ENCODE results near the gene ADGRD1.

Gene ADGRD1

GRCh38 chr12:131100031-131100674 is 146.4 kb downstream of the ADGRD1 start:
- Histone ChIP-seq H3K4me1 (ENCODE audit: control insufficient read depth, low read depth, low read length) (no peaks in the 10 kb centered on the region), H3K27me3 (ENCODE audit: control insufficient read depth, insufficient read depth, low read length) (no peaks in the 10 kb centered on the region), H3K9me3 (ENCODE audit: control insufficient read depth, low read depth, low read length) (no peaks in the 10 kb centered on the region), H3K9ac (ENCODE audit: low read length) (no peak overlapping the region), H3K4me3 (ENCODE audit: low read length) (no peak overlapping the region), H3K36me3 (ENCODE audit: control insufficient read depth, low read depth, low read length) (no peaks in the 10 kb centered on the region), H3K27ac (ENCODE audit: low read length) (no peak overlapping the region)

GRCh38 chr12:131101006-131101405 is 147.3 kb downstream of the ADGRD1 start:
- H3K9me3 ChIP-seq (ENCODE audit: control insufficient read depth, low read depth, low read length): no peaks in the 10 kb centered on the region
- H3K9ac ChIP-seq (ENCODE audit: low read length): no peak overlapping the region
- no peaks in the 10 kb centered on the region for H3K4me1 ChIP-seq (ENCODE audit: control insufficient read depth, low read depth, low read length)
- H3K36me3 ChIP-seq (ENCODE audit: control insufficient read depth, low read depth, low read length): no peaks in the 10 kb centered on the region
- H3K4me3 ChIP-seq (ENCODE audit: low read length): no peak overlapping the region
- H3K27ac ChIP-seq (ENCODE audit: low read length): no peak overlapping the region
- no peaks in the 10 kb centered on the region for H3K27me3 ChIP-seq (ENCODE audit: control insufficient read depth, insufficient read depth, low read length)

DNA sequence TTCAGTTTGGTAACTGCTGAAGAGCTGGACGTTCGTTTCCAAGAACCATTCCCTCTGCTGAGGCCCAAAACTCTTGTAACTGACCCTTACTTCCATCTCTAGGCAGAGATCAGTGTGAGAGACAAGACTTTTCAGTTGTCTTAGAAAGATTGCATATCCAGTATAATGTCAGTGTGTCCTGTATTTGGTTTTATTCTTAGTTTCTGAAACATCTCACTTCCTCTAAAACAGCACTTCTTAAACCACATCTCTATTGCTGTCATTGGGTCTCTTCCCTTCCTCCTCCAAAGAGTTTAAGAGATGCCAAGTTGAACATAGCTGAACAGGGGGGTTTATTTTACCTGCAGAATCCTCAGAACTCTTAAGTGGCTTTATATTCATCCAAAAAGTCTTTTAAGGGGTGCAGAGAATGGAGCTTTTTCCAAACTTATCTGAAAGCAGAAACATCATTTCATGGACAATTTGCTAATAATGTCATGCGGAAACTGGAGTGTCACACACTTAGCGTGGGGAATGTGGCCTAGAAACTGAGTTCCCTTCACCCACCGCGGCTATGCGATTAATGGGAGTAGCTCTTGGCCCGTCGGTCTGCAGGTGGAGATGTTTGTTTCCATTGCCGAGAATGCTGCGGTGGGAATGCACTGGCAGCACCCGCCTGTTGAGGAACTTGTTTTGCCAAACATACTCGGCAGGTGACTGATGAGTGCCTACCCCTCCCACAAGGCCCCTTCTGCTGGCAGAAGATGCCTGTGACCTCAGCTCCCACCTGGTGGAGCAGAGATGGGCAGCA is 148.2 kb downstream of the ADGRD1 start:
- Histone ChIP-seq H3K36me3 (ENCODE audit: control insufficient read depth, low read depth, low read length) (no peaks in the 10 kb centered on the region), H3K4me1 (ENCODE audit: control insufficient read depth, low read depth, low read length) (no peaks in the 10 kb centered on the region), H3K4me3 (ENCODE audit: low read length) (no peak overlapping the region), H3K27ac (ENCODE audit: low read length) (no peak overlapping the region), H3K27me3 (ENCODE audit: control insufficient read depth, insufficient read depth, low read length) (no peaks in the 10 kb centered on the region), H3K9ac (ENCODE audit: low read length) (no peak overlapping the region), H3K9me3 (ENCODE audit: control insufficient read depth, low read depth, low read length) (no peaks in the 10 kb centered on the region)

- Histone ChIP-seq H3K9ac (ENCODE audit: low read length) (no peak overlapping the region), H3K36me3 (ENCODE audit: control insufficient read depth, low read depth, low read length) (no peaks in the 10 kb centered on the region), H3K27me3 (ENCODE audit: control insufficient read depth, insufficient read depth, low read length) (no peaks in the 10 kb centered on the region), H3K9me3 (ENCODE audit: control insufficient read depth, low read depth, low read length) (no peaks in the 10 kb centered on the region), H3K4me3 (ENCODE audit: low read length) (no peak overlapping the region), H3K4me1 (ENCODE audit: control insufficient read depth, low read depth, low read length) (no peaks in the 10 kb centered on the region), H3K27ac (ENCODE audit: low read length) (no peak overlapping the region)
Measured at GRCh38 chr12:131102493-131102931, 148.8 kb downstream of the ADGRD1 start.

- Histone ChIP-seq H3K36me3 (ENCODE audit: control insufficient read depth, low read depth, low read length) (no peaks in the 10 kb centered on the region), H3K9me3 (ENCODE audit: control insufficient read depth, low read depth, low read length) (no peaks in the 10 kb centered on the region), H3K4me1 (ENCODE audit: control insufficient read depth, low read depth, low read length) (no peaks in the 10 kb centered on the region), H3K27ac (ENCODE audit: low read length) (no peak overlapping the region), H3K9ac (ENCODE audit: low read length) (no peak overlapping the region), H3K4me3 (ENCODE audit: low read length) (no peak overlapping the region), H3K27me3 (ENCODE audit: control insufficient read depth, insufficient read depth, low read length) (no peaks in the 10 kb centered on the region)
Measured at GRCh38 chr12:131102991-131103668, 149.4 kb downstream of the ADGRD1 start.

- no peaks in the 10 kb centered on the region for H3K27me3 ChIP-seq (ENCODE audit: control insufficient read depth, insufficient read depth, low read length)
- H3K9ac ChIP-seq (ENCODE audit: low read length): no peak overlapping the region
- H3K4me1 ChIP-seq (ENCODE audit: control insufficient read depth, low read depth, low read length): no peaks in the 10 kb centered on the region
- H3K36me3 ChIP-seq (ENCODE audit: control insufficient read depth, low read depth, low read length): no peaks in the 10 kb centered on the region
- no peak overlapping the region for H3K4me3 ChIP-seq (ENCODE audit: low read length)
- no peak overlapping the region for H3K27ac ChIP-seq (ENCODE audit: low read length)
- no peaks in the 10 kb centered on the region for H3K9me3 ChIP-seq (ENCODE audit: control insufficient read depth, low read depth, low read length)
Measured at GRCh38 chr12:131103669-131104462, 150.2 kb downstream of the ADGRD1 start.

DNA sequence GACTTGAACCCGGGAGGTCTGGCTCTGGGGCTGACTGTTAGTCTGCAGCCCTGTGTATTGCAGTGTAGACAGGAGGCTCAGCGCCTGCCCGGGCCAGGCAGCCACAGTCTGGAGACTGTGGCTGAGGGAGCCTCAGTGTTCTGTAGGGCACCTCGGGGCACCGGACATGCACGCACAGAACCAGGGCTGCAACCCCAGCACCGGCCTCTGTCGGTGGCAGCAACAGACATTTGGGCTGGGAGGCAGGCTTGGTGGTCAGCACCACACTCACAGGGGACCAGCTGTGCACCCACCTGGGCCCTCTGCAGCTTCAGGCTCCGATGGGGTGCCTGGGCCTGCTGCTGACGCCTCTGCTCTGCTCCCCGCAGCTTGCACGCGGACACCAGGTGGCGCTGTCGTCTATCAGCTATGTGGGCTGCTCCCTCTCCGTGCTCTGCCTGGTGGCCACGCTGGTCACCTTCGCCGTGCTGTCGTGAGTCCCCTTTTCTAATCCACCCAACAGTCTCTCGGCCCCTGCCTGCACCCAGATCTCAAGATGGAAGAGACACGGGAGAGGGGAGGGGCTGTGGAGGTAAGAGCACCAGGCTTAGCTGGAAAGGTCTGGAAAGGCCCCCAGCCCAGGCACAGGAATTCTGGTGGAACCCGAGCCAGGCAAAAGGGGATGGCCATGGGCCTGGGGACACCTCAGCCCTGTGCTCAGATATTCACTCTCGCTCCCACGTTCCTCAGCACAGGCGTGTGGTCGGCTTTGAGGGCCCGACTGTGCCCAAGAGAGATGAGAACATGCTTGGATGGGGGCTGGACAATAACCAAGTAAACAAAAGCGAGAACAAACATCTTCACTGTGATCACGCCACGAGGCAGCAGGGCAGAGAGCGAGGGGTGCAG is 151.0 kb downstream of the ADGRD1 start:
- no peaks in the 10 kb centered on the region for H3K4me1 ChIP-seq (ENCODE audit: control insufficient read depth, low read depth, low read length)

DNA sequence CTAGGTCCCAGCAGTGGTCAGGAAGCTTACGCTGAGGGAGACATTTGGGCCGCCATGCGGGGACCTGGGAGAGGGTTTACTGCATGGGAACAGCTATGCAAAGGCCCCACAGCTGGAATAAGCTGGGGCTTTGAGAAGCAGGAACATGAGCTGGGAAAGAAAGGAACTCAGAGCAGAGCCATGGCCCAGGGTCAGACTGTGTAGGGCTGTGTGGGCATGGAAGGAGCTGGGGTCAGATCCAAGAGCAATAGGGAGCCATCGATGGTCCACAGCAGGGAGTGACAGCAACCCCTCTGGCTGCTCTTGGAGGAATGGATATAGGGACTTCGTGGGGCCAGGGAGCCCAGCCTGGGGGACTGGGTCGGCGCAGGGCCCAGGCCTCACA is 151.6 kb downstream of the ADGRD1 start:
- Histone ChIP-seq H3K4me1 (ENCODE audit: control insufficient read depth, low read depth, low read length) (no peaks in the 10 kb centered on the region), H3K9me3 (ENCODE audit: control insufficient read depth, low read depth, low read length) (no peaks in the 10 kb centered on the region), H3K36me3 (ENCODE audit: control insufficient read depth, low read depth, low read length) (no peaks in the 10 kb centered on the region), H3K27me3 (ENCODE audit: control insufficient read depth, insufficient read depth, low read length) (no peaks in the 10 kb centered on the region), H3K27ac (ENCODE audit: low read length) (no peak overlapping the region), H3K4me3 (ENCODE audit: low read length) (no peak overlapping the region), H3K9ac (ENCODE audit: low read length) (no peak overlapping the region)

More for the DNA sequence above, 151.0 kb downstream of the ADGRD1 start:
- H3K27ac ChIP-seq (ENCODE audit: low read length): no peak overlapping the region
- H3K36me3 ChIP-seq (ENCODE audit: control insufficient read depth, low read depth, low read length): no peaks in the 10 kb centered on the region
- H3K9ac ChIP-seq (ENCODE audit: low read length): no peak overlapping the region
- H3K27me3 ChIP-seq (ENCODE audit: control insufficient read depth, insufficient read depth, low read length): no peaks in the 10 kb centered on the region
- H3K9me3 ChIP-seq (ENCODE audit: control insufficient read depth, low read depth, low read length): no peaks in the 10 kb centered on the region
- H3K4me3 ChIP-seq (ENCODE audit: low read length): no peak overlapping the region

DNA sequence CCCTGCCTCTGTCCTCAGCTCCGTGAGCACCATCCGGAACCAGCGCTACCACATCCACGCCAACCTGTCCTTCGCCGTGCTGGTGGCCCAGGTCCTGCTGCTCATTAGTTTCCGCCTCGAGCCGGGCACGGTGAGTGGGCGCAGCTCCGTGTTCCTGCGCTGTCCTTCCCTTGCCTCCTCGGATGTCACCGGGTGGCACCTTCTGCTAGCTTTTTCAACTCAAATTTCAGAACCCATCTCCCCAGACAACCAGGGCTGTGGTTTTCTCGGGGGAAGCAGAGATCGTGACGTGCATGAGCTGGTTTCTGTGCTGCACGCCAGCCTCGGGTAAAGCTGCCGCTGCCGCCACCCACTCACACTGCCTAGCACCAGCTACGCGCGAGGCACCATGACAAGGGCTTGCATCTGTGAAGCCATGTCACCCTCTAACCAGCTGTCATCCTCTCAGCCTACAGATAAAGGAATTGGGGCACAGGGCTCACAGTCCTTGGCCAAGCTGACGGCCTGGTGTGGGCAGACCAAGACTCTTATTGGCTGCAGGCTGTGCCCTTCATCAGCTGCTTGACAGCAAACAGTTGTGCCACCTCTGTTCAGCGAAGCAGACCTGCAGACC is 152.1 kb downstream of the ADGRD1 start:
- Histone ChIP-seq H3K9me3 (ENCODE audit: control insufficient read depth, low read depth, low read length) (no peaks in the 10 kb centered on the region), H3K4me1 (ENCODE audit: control insufficient read depth, low read depth, low read length) (no peaks in the 10 kb centered on the region), H3K27ac (ENCODE audit: low read length) (no peak overlapping the region), H3K4me3 (ENCODE audit: low read length) (no peak overlapping the region), H3K36me3 (ENCODE audit: control insufficient read depth, low read depth, low read length) (no peaks in the 10 kb centered on the region), H3K9ac (ENCODE audit: low read length) (no peak overlapping the region), H3K27me3 (ENCODE audit: control insufficient read depth, insufficient read depth, low read length) (no peaks in the 10 kb centered on the region)

GRCh38 chr12:131106349-131106941 is 152.7 kb downstream of the ADGRD1 start:
- Histone ChIP-seq H3K27me3 (ENCODE audit: control insufficient read depth, insufficient read depth, low read length) (no peaks in the 10 kb centered on the region), H3K4me1 (ENCODE audit: control insufficient read depth, low read depth, low read length) (no peaks in the 10 kb centered on the region), H3K27ac (ENCODE audit: low read length) (no peak overlapping the region), H3K36me3 (ENCODE audit: control insufficient read depth, low read depth, low read length) (no peaks in the 10 kb centered on the region), H3K9ac (ENCODE audit: low read length) (no peak overlapping the region), H3K4me3 (ENCODE audit: low read length) (no peak overlapping the region), H3K9me3 (ENCODE audit: control insufficient read depth, low read depth, low read length) (no peaks in the 10 kb centered on the region)
